ENCODE results near the gene HBZ. TPM values are rescaled to one million over a fixed set of nuclear protein-coding genes. Genes with fewer than 3 reads are reported as not detected.

HBZ gene
- total and polyA plus RNA-seq, 9 of the 15 experiments (the other 6 are each of a cell fraction or from before 2014, with no cell fraction given), result 58.0 to 610 (median 113) TPM

GRCh38 chr16:180681-181564, 28.5 kb downstream of the HBZ start (continued):
- TF ChIP-seq ZNF318 (IDR thresholded peaks at IDR 0.05; ENCODE audit: borderline replicate concordance in 1 of 2, low read depth in 1 of 2) (no peak), SIN3A (IDR thresholded peaks at IDR 0.05; ENCODE audit: borderline replicate concordance in 2 of 2, control insufficient read depth in 1 of 2, low read depth in 2 of 2, low read length in 2 of 2) (peak; percentile 5 to 45; a peak in 2 of 4 replicates), TAF1 (IDR thresholded peaks at IDR 0.05; ENCODE audit: control insufficient read depth, extremely low read depth, insufficient read depth, low read length, severe bottlenecking) (no peak), ZBTB1 (CRISPR knock-in tag; IDR thresholded peaks at IDR 0.05; ENCODE audit: borderline replicate concordance, low read depth) (peak; percentile 97), MAFK (IDR thresholded peaks at IDR 0.05; ENCODE audit: low read length) (no peak), SMARCC2 (IDR thresholded peaks at IDR 0.05; ENCODE audit: low read depth) (no peak), CHD4 (IDR thresholded peaks at IDR 0.05; ENCODE audit: insufficient read depth, insufficient replicate concordance, low read depth, low read length, poor library complexity, severe bottlenecking) (no peak), RFX7 (CRISPR knock-in tag; IDR thresholded peaks at IDR 0.05) (no peak), NFIC (IDR thresholded peaks at IDR 0.05) (peak; percentile 30), ESRRA (IDR thresholded peaks at IDR 0.05; ENCODE audit: borderline replicate concordance, low read depth) (peak; percentile 64; the same call in 1 of the 2 replicates), TRIM28 (IDR thresholded peaks at IDR 0.05) (no peak), FOSL1 (tag; conservative IDR thresholded peaks at IDR 0.05) (peak; percentile 60), RBM22 (IDR thresholded peaks at IDR 0.05; ENCODE audit: low read depth, low read length, poor library complexity, severe bottlenecking) (peak; percentile 88), ZNF561 (CRISPR knock-in tag; conservative IDR thresholded peaks at IDR 0.05) (no peak), U2AF2 (optimal IDR thresholded peaks at IDR 0.05; ENCODE audit: low read depth, low read length) (no peak), ZBTB49 (CRISPR knock-in tag; IDR thresholded peaks at IDR 0.05; ENCODE audit: borderline replicate concordance) (peak; percentile 100)
